Calu3 (cell line): ENCODE data around the gene FUZ. TPM values are rescaled to one million over a fixed set of nuclear protein-coding genes. Genes with fewer than 3 reads are reported as not detected.

Experiments used
- BruUV-seq: library from RNA; stranded (reverse); fragments of 400-500 nt; replicated peaks from 2 replicates; lab custom pipeline; 2021; lab: Mats Ljungman, UMichigan
- CTCF ChIA-PET: fragments of 300-600 bp; sonication (Branson Sonifier 250); formaldehyde crosslinking; loops from one replicate; lab custom pipeline; 2022; ENCODE audit warnings: antibody characterized with exemption; lab: Charles Lee
- DNase-seq: peaks from one replicate; pipeline ENCODE4 v3.0.0; 2022
- H3K27ac Mint-ChIP-seq: one replicate; pipeline ENCODE4 v1.8.0; 2022; ENCODE audit warnings: mixed read lengths; ENCODE audit not compliant: unreplicated experiment
- H3K27me3 Mint-ChIP-seq: one replicate; pipeline ENCODE4 v1.8.0; 2022; ENCODE audit warnings: mixed read lengths; ENCODE audit not compliant: unreplicated experiment
- H3K36me3 Mint-ChIP-seq: one replicate; pipeline ENCODE4 v1.8.0; 2022; ENCODE audit warnings: mild to moderate bottlenecking, moderate library complexity, mixed read lengths; ENCODE audit not compliant: insufficient read depth, unreplicated experiment
- H3K4me1 Mint-ChIP-seq: one replicate; pipeline ENCODE4 v1.8.0; 2022; ENCODE audit warnings: mild to moderate bottlenecking, low read depth, mixed read lengths; ENCODE audit not compliant: unreplicated experiment
- H3K4me3 Mint-ChIP-seq: one replicate; pipeline ENCODE4 v1.8.0; 2022; ENCODE audit warnings: mild to moderate bottlenecking, low read depth, moderate library complexity, mixed read lengths; ENCODE audit not compliant: unreplicated experiment
- H3K9me3 Mint-ChIP-seq: one replicate; pipeline ENCODE4 v1.8.0; 2022; ENCODE audit warnings: low read depth, mixed read lengths; ENCODE audit not compliant: unreplicated experiment
- intact Hi-C: fragments of 100-400 bp; cut with micrococcal nuclease; formaldehyde crosslinking; loops from one replicate; pipeline ENCODE4 v1.10.0; 2022; ENCODE audit not compliant: unreplicated experiment
- total RNA-seq: library from RNA; stranded (reverse); gene quantifications from 2 replicates; pipeline ENCODE4 v1.2.3, GENCODE V29; 2022
- TF ChIP-seq, protein P1 (sequence below): fragments of 200-600 bp; IDR thresholded peaks from one replicate; pipeline ENCODE4 v1.8.0; 2022; ENCODE audit warnings: antibody characterized with exemption; ENCODE audit not compliant: unreplicated experiment

FUZ gene
- total RNA-seq, 1 experiment from 2014 or later, result 12.2 TPM

GRCh38 chr19:49767967-49768581 is 45.0 kb downstream of the FUZ start:
- CTCF ChIA-PET, result no interaction called here
- Mint-ChIP-seq H3K4me1 (peaks cover 24% of the 10 kb centered on the region), H3K36me3 (peaks cover 27% of the 10 kb centered on the region), H3K4me3 (peak overlapping the region; percentile 79), H3K9me3 (no peaks in the 10 kb centered on the region), H3K27me3 (no peaks in the 10 kb centered on the region), H3K27ac (peak overlapping the region; percentile 29)
- intact Hi-C loops, result no loop called here
- TF ChIP-seq, protein P1, sequence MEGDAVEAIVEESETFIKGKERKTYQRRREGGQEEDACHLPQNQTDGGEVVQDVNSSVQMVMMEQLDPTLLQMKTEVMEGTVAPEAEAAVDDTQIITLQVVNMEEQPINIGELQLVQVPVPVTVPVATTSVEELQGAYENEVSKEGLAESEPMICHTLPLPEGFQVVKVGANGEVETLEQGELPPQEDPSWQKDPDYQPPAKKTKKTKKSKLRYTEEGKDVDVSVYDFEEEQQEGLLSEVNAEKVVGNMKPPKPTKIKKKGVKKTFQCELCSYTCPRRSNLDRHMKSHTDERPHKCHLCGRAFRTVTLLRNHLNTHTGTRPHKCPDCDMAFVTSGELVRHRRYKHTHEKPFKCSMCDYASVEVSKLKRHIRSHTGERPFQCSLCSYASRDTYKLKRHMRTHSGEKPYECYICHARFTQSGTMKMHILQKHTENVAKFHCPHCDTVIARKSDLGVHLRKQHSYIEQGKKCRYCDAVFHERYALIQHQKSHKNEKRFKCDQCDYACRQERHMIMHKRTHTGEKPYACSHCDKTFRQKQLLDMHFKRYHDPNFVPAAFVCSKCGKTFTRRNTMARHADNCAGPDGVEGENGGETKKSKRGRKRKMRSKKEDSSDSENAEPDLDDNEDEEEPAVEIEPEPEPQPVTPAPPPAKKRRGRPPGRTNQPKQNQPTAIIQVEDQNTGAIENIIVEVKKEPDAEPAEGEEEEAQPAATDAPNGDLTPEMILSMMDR, result no peak
- DNase-seq, result no peak
- BruUV-seq, result no TSS peak

DNA sequence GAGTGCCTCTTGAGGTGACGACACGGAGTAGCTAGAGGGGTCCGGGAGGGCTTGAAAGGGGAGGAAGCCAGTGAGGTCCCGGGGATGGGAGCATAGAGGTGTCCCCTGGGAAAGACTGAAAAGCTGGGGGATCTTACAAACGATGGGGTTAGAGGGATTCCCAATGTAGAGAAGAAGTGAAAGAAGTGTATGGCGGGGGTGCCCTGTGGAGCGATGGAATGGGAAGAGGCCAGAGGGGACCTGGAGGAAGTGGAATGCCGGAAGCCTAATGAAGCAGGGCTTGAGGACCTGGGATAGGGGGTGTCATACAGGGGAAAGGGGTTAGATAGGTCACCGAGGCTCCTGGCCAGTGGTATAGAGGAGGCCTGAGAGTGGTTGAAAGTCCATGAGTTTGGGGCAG is 45.7 kb downstream of the FUZ start:
- no peaks in the 10 kb centered on the region for H3K27me3 Mint-ChIP-seq
- H3K9me3 Mint-ChIP-seq, result no peaks in the 10 kb centered on the region
- no peak for DNase-seq
- intact Hi-C loops, result no loop called here
- H3K27ac Mint-ChIP-seq, result peak overlapping the region; percentile 29
- no TSS peak for BruUV-seq
- CTCF ChIA-PET, result interaction anchor here (0.6 to 1.1 kb wide), 4 partner anchors 10 to 127 kb away, joined by 3 to 6 read pairs (median 4); partner anchors contain the start of gene RRAS
- peaks cover 24% of the 10 kb centered on the region for H3K4me1 Mint-ChIP-seq
- H3K36me3 Mint-ChIP-seq, result peaks cover 27% of the 10 kb centered on the region
- peak overlapping the region; percentile 79 for H3K4me3 Mint-ChIP-seq
- TF ChIP-seq, protein P1, result no peak

- no peaks in the 10 kb centered on the region for H3K9me3 Mint-ChIP-seq
- intact Hi-C loops, result no loop called here
- TF ChIP-seq, protein P1, result no peak
- peaks cover 27% of the 10 kb centered on the region for H3K36me3 Mint-ChIP-seq
- DNase-seq, result no peak
- no TSS peak for BruUV-seq
- CTCF ChIA-PET, result interaction anchor here (0.6 to 1.1 kb wide), 7 partner anchors 9 to 154 kb away, joined by 3 to 6 read pairs (median 4); partner anchors contain the start of gene RRAS
- H3K4me1 Mint-ChIP-seq, result peaks cover 24% of the 10 kb centered on the region
- H3K27me3 Mint-ChIP-seq, result no peaks in the 10 kb centered on the region
- H3K4me3 Mint-ChIP-seq, result peak within 1 kb of the TSS; percentile 79
- peak within 1 kb of the TSS; percentile 90 for H3K27ac Mint-ChIP-seq
Measured at GRCh38 chr19:49766930-49767299, 46.2 kb downstream of the FUZ start, which contains the start of gene AP2A1. Gene AP2A1 (plus strand): TSS chr19:49767001. CDS start chr19:49767134, 133 bp downstream.

- BruUV-seq, result TSS peak; percentile 97
- peaks cover 24% of the 10 kb centered on the region for H3K4me1 Mint-ChIP-seq
- CTCF ChIA-PET, result interaction anchor here (0.5 to 1.1 kb wide), 7 partner anchors 8 to 155 kb away, joined by 3 to 6 read pairs (median 4); partner anchors contain the start of gene RRAS
- H3K27me3 Mint-ChIP-seq, result no peaks in the 10 kb centered on the region
- intact Hi-C loops, result no loop called here
- H3K36me3 Mint-ChIP-seq, result peaks cover 27% of the 10 kb centered on the region
- peak; percentile 99 for DNase-seq
- peak overlapping the region; percentile 79 for H3K4me3 Mint-ChIP-seq
- H3K27ac Mint-ChIP-seq, result peak overlapping the region; percentile 90
- H3K9me3 Mint-ChIP-seq, result no peaks in the 10 kb centered on the region
- TF ChIP-seq, protein P1, result no peak
Measured at GRCh38 chr19:49766007-49766929, 46.8 kb downstream of the FUZ start.
